Right atrium auricular region (tissue), 2 donors: ENCODE measurements around the gene TPRG1. TPM values are rescaled to one million over a fixed set of nuclear protein-coding genes. Genes with fewer than 3 reads are reported as not detected.

Source experiments
- DNase-seq: peaks from one replicate; pipeline ENCODE4 v3.0.0-alpha.2; 2019; ENCODE audit warnings: low spot score
- H3K27ac ChIP-seq, 2 donors: fragments of 200-600 bp; sonication (generic); 1 replicate in 1 of 2; 2 replicates in 1 of 2; pipeline ENCODE4 v1.5.1; 2016 to 2019
- H3K27me3 ChIP-seq, 2 donors: fragments of 200-600 bp; sonication (generic); one replicate each; pipeline versions ENCODE4 v1.5.1 to v1.6.0; 2017 to 2019
- H3K36me3 ChIP-seq: fragments of 200-600 bp; sonication (generic); one replicate; pipeline ENCODE4 v1.5.1; 2016
- H3K4me1 ChIP-seq, 2 donors: fragments of 200-600 bp; sonication (generic); one replicate each; pipeline versions ENCODE4 v1.5.1 to v1.6.0; 2017 to 2019
- H3K4me3 ChIP-seq, 2 donors: fragments of 200-600 bp; sonication (generic); 1 replicate in 1 of 2; 2 replicates in 1 of 2; pipeline ENCODE4 v1.5.1; 2017 to 2019; ENCODE audit warnings: mild to moderate bottlenecking in 1 of 2, moderate library complexity in 1 of 2
- H3K9me3 ChIP-seq, 2 donors: fragments of 200-600 bp; sonication (generic); one replicate each; pipeline ENCODE4 v1.5.1; 2019
- total RNA-seq, 2 donors: library from RNA; depleted of rRNA; stranded (reverse); fragments of >200 nt; gene quantifications; one replicate each; pipeline ENCODE4 v1.1.0, GENCODE V29; 2016
- TF ChIP-seq, protein P1 (sequence below), 2 donors: fragments of 200-600 bp; sonication (generic); IDR thresholded peaks; one replicate each; pipeline ENCODE4 v1.5.1; 2019; ENCODE audit warnings: antibody characterized with exemption in 2 of 2

Gene TPRG1
- total RNA-seq, 2 donors from 2014 or later, result 0.41 to 2.1 TPM

DNA sequence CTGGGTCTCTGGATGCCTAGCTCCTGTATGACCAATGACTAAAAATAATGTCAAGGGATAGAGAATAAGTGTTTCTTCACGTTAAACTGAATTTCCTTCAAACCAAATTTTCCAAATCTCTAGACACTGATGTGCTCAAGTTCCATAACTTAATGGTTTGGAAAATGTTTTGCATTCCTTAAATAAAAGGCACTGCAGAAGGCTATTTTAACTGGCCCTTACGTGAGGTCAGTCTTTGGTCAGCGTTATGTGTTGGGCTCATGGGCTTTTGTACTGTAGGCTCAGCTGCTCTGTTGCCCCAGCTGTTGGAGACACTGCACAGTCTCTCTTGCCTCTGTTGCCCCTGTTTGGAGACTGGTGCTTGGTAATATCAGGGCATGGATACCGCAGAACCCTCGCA, 188.5 kb downstream of the TPRG1 start:
- no peak overlapping the region for H3K27ac ChIP-seq
- H3K4me3 ChIP-seq, result no peak overlapping the region
- no peaks in the 10 kb centered on the region for H3K36me3 ChIP-seq
- H3K4me1 ChIP-seq, result peaks cover 0 to 4% of the 10 kb centered on the region in 2 donors
- H3K9me3 ChIP-seq, result no peaks in the 10 kb centered on the region
- TF ChIP-seq, protein P1, sequence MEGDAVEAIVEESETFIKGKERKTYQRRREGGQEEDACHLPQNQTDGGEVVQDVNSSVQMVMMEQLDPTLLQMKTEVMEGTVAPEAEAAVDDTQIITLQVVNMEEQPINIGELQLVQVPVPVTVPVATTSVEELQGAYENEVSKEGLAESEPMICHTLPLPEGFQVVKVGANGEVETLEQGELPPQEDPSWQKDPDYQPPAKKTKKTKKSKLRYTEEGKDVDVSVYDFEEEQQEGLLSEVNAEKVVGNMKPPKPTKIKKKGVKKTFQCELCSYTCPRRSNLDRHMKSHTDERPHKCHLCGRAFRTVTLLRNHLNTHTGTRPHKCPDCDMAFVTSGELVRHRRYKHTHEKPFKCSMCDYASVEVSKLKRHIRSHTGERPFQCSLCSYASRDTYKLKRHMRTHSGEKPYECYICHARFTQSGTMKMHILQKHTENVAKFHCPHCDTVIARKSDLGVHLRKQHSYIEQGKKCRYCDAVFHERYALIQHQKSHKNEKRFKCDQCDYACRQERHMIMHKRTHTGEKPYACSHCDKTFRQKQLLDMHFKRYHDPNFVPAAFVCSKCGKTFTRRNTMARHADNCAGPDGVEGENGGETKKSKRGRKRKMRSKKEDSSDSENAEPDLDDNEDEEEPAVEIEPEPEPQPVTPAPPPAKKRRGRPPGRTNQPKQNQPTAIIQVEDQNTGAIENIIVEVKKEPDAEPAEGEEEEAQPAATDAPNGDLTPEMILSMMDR (IDR thresholded peaks at IDR 0.05), result no peak
- DNase-seq, result no peak
- H3K27me3 ChIP-seq, result no peaks in the 10 kb centered on the region

DNA sequence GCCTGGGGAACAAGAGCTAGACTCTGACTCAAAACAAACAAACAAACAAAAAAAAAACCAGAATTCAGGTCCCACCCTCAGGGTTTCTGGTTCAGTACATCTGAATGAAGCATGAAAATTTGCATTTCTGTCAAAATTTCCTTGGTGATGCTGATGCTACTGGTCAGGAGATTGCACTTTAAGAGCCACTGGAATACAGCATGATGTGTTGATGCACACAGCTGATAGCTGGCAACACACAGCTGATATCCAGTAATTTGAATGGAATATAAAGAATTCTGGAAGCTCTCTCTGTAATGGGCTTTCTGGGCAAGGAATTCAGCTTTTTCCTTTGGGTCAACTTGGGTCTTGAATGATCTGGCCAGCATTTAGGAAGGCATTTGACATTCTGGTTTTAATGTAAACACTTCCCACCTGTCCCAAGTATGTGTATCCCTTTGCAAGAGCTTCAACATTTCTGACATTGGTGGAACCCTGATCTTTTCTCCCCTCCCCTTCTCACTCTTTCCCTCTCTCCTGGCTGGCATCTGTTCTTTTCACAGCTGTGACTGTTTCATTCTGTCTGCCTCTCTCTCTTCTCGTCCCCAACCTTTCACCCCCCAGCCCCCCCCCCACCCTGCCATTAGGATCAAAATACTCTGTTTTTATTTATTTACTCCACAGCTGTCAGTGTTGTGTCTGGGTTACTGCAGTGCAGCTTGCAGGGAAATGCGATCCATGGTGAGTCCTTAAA, 189.5 kb downstream of the TPRG1 start:
- DNase-seq, result no peak
- no peaks in the 10 kb centered on the region for H3K4me1 ChIP-seq
- TF ChIP-seq, protein P1 (IDR thresholded peaks at IDR 0.05), result no peak
- H3K36me3 ChIP-seq, result no peaks in the 10 kb centered on the region
- no peaks in the 10 kb centered on the region for H3K27me3 ChIP-seq
- no peak overlapping the region for H3K27ac ChIP-seq
- H3K4me3 ChIP-seq, result no peak overlapping the region
- H3K9me3 ChIP-seq, result no peaks in the 10 kb centered on the region

DNA sequence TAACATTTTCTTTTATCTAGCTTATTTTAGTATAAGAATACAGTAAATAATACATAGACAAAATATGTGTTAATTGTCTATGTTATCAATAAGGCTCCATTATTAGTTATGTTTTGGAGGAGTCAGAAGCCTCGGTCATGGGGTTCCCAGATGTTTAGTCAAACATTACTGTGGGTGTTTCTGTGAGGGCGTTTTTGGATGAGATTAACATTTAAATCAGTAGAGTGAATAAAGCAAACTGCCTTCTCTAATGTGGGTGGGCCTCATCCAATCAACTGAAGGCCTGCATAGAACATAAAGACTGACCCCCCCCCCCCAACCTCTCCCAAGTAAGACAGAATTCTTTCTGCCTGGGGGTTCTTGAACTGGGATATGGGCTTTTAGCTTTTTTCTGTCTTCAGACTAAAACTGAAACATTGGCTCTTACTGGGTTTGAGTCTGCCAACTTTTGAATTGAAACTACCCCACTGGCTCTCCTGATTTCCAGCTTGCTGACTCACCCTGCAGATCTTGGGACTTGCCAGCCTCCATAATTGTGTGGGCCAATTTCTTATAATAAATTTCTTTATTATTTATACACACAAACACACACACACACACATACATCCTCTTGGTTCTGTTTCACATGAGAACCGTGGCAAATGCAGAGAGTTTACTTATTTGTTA, 192.0 kb downstream of the TPRG1 start:
- no peaks in the 10 kb centered on the region for H3K27me3 ChIP-seq
- DNase-seq, result no peak
- TF ChIP-seq, protein P1 (IDR thresholded peaks at IDR 0.05), result no peak
- no peak overlapping the region for H3K4me3 ChIP-seq
- no peaks in the 10 kb centered on the region for H3K4me1 ChIP-seq
- no peak overlapping the region for H3K27ac ChIP-seq
- H3K9me3 ChIP-seq, result no peaks in the 10 kb centered on the region
- H3K36me3 ChIP-seq, result no peaks in the 10 kb centered on the region

DNA sequence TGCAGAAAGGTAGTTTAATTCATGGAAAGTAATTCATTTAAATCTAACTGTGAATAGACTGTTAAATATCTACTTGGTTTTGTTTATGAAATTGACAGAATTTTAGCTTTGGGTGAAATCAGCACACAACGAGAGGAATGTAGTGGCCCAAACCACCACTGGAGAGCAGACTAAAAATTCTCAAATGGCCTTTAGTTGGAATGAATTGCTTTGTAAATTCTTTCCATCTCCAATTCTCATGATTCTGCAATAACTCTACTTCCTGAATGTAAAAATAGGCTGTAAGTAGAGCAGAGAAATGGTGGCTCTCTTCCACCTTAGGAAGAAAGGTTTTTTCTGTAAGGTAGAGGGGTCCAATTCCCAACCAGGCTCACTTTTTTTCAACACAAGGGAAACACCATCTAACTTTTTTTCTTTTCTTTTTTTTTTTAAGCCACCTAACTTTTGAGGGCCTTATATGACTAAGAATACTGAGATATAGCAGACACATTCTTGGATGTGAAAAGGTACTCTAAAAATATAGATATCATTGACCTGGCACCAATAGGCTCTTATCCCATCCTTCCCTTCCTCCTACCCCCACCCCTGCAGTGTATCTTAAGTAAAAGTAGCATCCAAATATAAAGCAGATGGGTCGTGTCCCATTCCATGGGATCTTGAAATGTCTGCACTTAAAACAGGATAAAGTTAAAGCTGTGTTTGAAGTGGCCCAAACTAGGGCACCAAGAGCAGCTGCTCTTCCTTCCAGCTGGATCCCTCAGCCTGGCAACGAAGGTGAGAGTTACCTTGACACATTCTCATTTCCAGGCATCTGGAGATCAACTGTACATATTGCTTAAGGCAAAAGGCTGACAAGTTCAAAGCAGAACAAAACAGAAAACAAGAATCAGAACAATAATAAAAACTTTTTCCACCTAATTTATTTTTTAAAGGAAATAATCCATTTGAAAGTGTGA, 194.1 kb downstream of the TPRG1 start:
- no peak for DNase-seq
- TF ChIP-seq, protein P1 (IDR thresholded peaks at IDR 0.05), result peak in 1 of 2 donors; percentile 20
- Histone ChIP-seq H3K27ac (no peak overlapping the region), H3K4me3 (no peak overlapping the region), H3K36me3 (no peaks in the 10 kb centered on the region), H3K9me3 (no peaks in the 10 kb centered on the region), H3K4me1 (no peaks in the 10 kb centered on the region), H3K27me3 (no peaks in the 10 kb centered on the region)

DNA sequence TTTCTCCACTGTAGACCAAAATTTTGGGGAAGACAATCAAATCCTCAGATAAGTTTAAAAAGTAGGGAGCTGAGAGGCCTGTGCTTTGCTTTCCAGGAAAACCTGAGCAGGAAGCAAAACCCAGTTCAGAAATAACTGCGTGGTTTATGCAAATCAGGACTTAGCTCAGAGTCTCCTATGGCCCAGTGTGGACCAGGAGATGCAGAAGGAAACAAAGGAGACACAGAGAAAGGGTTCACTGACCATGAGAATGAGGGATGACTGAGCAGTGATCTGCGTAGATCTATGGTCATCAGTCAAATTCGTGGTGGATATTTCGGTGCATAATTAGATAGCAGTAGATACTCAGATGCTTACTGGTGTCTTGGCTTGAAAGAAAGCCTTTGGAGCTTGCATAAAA, 196.6 kb downstream of the TPRG1 start:
- Histone ChIP-seq H3K9me3 (no peaks in the 10 kb centered on the region), H3K27ac (no peak overlapping the region), H3K4me1 (no peaks in the 10 kb centered on the region), H3K27me3 (no peaks in the 10 kb centered on the region), H3K36me3 (no peaks in the 10 kb centered on the region), H3K4me3 (no peak overlapping the region)
- DNase-seq, result no peak
- TF ChIP-seq, protein P1 (IDR thresholded peaks at IDR 0.05), result no peak
